Left ventricle myocardium superior (tissue), 1 donor: ENCODE results near the gene SLC6A5. TPM values are rescaled to one million over a fixed set of nuclear protein-coding genes. Genes with fewer than 3 reads are reported as not detected.

ENCODE experiments used
- ATAC-seq: fragments of 200-7000 bp; cut with Tn5 transposase; one replicate; pipeline ENCODE4 v1.9.1; 2020; ENCODE audit warnings: mild to moderate bottlenecking, moderate library complexity
- DNase-seq: peaks from one replicate; pipeline ENCODE4 v3.0.0-alpha.2; 2020
- intact Hi-C: fragments of 100-400 bp; cut with micrococcal nuclease; formaldehyde crosslinking; loops from one replicate; pipeline ENCODE4 v1.11.0; 2022
- total RNA-seq: library from RNA; stranded (reverse); fragmentation: NEBNext Ultra II Directional; extraction: Animal tissue kit (Norgen Biotek cat#: 25700); gene quantifications from one replicate; pipeline ENCODE4 v1.2.1, GENCODE V29; 2021
- donor health status: DM: no; HTN: yes; CAD: no; lungs with severe emphysema.

SLC6A5 gene
- total RNA-seq, 1 donor from 2014 or later, result not detected

GRCh38 chr11:20611892-20612291 is 12.5 kb downstream of the SLC6A5 start:
- intact Hi-C loops, result no loop called here

GRCh38 chr11:20612416-20612815 is 13.0 kb downstream of the SLC6A5 start:
- DNase-seq, result no peak
- intact Hi-C loops, result no loop called here
- no peak for ATAC-seq

More at GRCh38 chr11:20611892-20612291, 12.5 kb downstream of the SLC6A5 start:
- DNase-seq, result no peak
- no peak for ATAC-seq

- DNase-seq, result no peak
- ATAC-seq, result no peak
- intact Hi-C loops, result no loop called here
Observed at GRCh38 chr11:20616920-20617319, 17.5 kb downstream of the SLC6A5 start.

GRCh38 chr11:20617346-20618005 is 18.1 kb downstream of the SLC6A5 start:
- intact Hi-C loops, result no loop called here
- peak; percentile 31 for DNase-seq
- ATAC-seq, result peak; percentile 47

GRCh38 chr11:20618083-20618482 is 18.7 kb downstream of the SLC6A5 start:
- peak; percentile 23 for ATAC-seq
- intact Hi-C loops, result no loop called here

GRCh38 chr11:20620988-20621387 is 21.6 kb downstream of the SLC6A5 start:
- DNase-seq, result no peak
- no peak for ATAC-seq
- intact Hi-C loops, result no loop called here

More at GRCh38 chr11:20618083-20618482, 18.7 kb downstream of the SLC6A5 start:
- no peak for DNase-seq

GRCh38 chr11:20621679-20622078 is 22.3 kb downstream of the SLC6A5 start:
- DNase-seq, result no peak
- intact Hi-C loops, result no loop called here
- no peak for ATAC-seq

GRCh38 chr11:20623252-20623651 is 23.8 kb downstream of the SLC6A5 start:
- ATAC-seq, result peak; percentile 41

GRCh38 chr11:20626279-20626678 is 26.9 kb downstream of the SLC6A5 start:
- intact Hi-C loops, result no loop called here
- DNase-seq (no peak), ATAC-seq (no peak)

More at GRCh38 chr11:20623252-20623651, 23.8 kb downstream of the SLC6A5 start:
- intact Hi-C loops, result no loop called here
- DNase-seq, result no peak

GRCh38 chr11:20627026-20627425 is 27.6 kb downstream of the SLC6A5 start:
- DNase-seq (no peak), ATAC-seq (peak; percentile 35)
- intact Hi-C loops, result no loop called here

- no peak for DNase-seq
- intact Hi-C loops, result no loop called here
- ATAC-seq, result no peak
Observed at GRCh38 chr11:20627701-20628100, 28.3 kb downstream of the SLC6A5 start.

- DNase-seq (no peak), ATAC-seq (no peak)
- intact Hi-C loops, result no loop called here
Observed at GRCh38 chr11:20631519-20632168, 32.2 kb downstream of the SLC6A5 start.

GRCh38 chr11:20632169-20632532 is 32.7 kb downstream of the SLC6A5 start:
- DNase-seq (no peak), ATAC-seq (no peak)
- intact Hi-C loops, result no loop called here

GRCh38 chr11:20634044-20634443 is 34.6 kb downstream of the SLC6A5 start:
- ATAC-seq (no peak), DNase-seq (no peak)
- intact Hi-C loops, result no loop called here

- no peak for DNase-seq
- intact Hi-C loops, result no loop called here
- no peak for ATAC-seq
Observed at GRCh38 chr11:20634781-20635180, 35.4 kb downstream of the SLC6A5 start.

GRCh38 chr11:20638074-20638473 is 38.7 kb downstream of the SLC6A5 start:
- no peak for ATAC-seq
- DNase-seq, result no peak
- intact Hi-C loops, result no loop called here

GRCh38 chr11:20639688-20640087 is 40.3 kb downstream of the SLC6A5 start:
- DNase-seq, result no peak
- intact Hi-C loops, result loop anchor here (10.0 kb wide), 1 partner anchor 1665 kb away; no protein-coding TSS in a partner anchor

GRCh38 chr11:20640401-20640800 is 41.0 kb downstream of the SLC6A5 start:
- DNase-seq, result no peak
- ATAC-seq, result no peak
- intact Hi-C loops, result loop anchor here (10.0 kb wide), 1 partner anchor 1664 kb away; no protein-coding TSS in a partner anchor

More at GRCh38 chr11:20639688-20640087, 40.3 kb downstream of the SLC6A5 start:
- no peak for ATAC-seq

- intact Hi-C loops, result loop anchor here (10.0 kb wide), 1 partner anchor 1660 kb away; no protein-coding TSS in a partner anchor
- ATAC-seq, result no peak
- no peak for DNase-seq
Observed at GRCh38 chr11:20644360-20644759, 45.0 kb downstream of the SLC6A5 start.

- intact Hi-C loops, result loop anchor here (10.0 kb wide), 1 partner anchor 1657 kb away; no protein-coding TSS in a partner anchor
- peak; percentile 45 for ATAC-seq
- DNase-seq, result no peak
Observed at GRCh38 chr11:20647976-20648565, 48.7 kb downstream of the SLC6A5 start.
